GM18517 (cell line): ENCODE measurements around the gene CPEB2.

ENCODE experiments used
- ATAC-seq: cut with Tn5 transposase; IDR thresholded peaks from one replicate; pipeline ENCODE4 v1.9.1; 2021; ENCODE audit warnings: mild to moderate bottlenecking, moderate library complexity; ENCODE audit not compliant: unreplicated experiment

Gene CPEB2

GRCh38 chr4:15010038-15010585, 7.8 kb downstream of the CPEB2 start:
- ATAC-seq = no peak

- ATAC-seq = no peak
Measured at GRCh38 chr4:15011166-15011565, 8.9 kb downstream of the CPEB2 start.

GRCh38 chr4:15012017-15012788, 9.9 kb downstream of the CPEB2 start:
- ATAC-seq = no peak

GRCh38 chr4:15013585-15013984, 11.3 kb downstream of the CPEB2 start:
- no peak for ATAC-seq

GRCh38 chr4:15015170-15015569, 12.9 kb downstream of the CPEB2 start:
- ATAC-seq = no peak

GRCh38 chr4:15018361-15018760, 16.1 kb downstream of the CPEB2 start:
- ATAC-seq = no peak

GRCh38 chr4:15020502-15021286, 18.4 kb downstream of the CPEB2 start:
- ATAC-seq = no peak

GRCh38 chr4:15021311-15021710, 19.0 kb downstream of the CPEB2 start:
- no peak for ATAC-seq

GRCh38 chr4:15021946-15022345, 19.7 kb downstream of the CPEB2 start:
- ATAC-seq = no peak

GRCh38 chr4:15024386-15024785, 22.1 kb downstream of the CPEB2 start:
- no peak for ATAC-seq

- no peak for ATAC-seq
Measured at GRCh38 chr4:15025693-15026092, 23.4 kb downstream of the CPEB2 start.

GRCh38 chr4:15027921-15028435, 25.7 kb downstream of the CPEB2 start:
- no peak for ATAC-seq

- ATAC-seq = no peak
Measured at GRCh38 chr4:15031197-15031596, 28.9 kb downstream of the CPEB2 start.

- ATAC-seq = no peak
Measured at GRCh38 chr4:15031993-15032675, 29.9 kb downstream of the CPEB2 start.

- ATAC-seq = no peak
Measured at GRCh38 chr4:15034071-15034764, 31.9 kb downstream of the CPEB2 start.

GRCh38 chr4:15035159-15035558, 32.9 kb downstream of the CPEB2 start:
- ATAC-seq = no peak

GRCh38 chr4:15037923-15038541, 35.8 kb downstream of the CPEB2 start:
- no peak for ATAC-seq

GRCh38 chr4:15040916-15041463, 38.7 kb downstream of the CPEB2 start:
- ATAC-seq = no peak

- no peak for ATAC-seq
Measured at GRCh38 chr4:15042529-15043167, 40.4 kb downstream of the CPEB2 start.
